ENCODE data around the gene SERPINB1.

GRCh38 chr6:2795162-2795561 is 46.5 kb downstream of the SERPINB1 start:
- TF ChIP-seq POLR2A (IDR thresholded peaks at IDR 0.05) (no peak), CTCF (IDR thresholded peaks at IDR 0.05) (no peak)
